HepG2 (cell line): ENCODE measurements around the gene C1GALT1C1. TPM values are rescaled to one million over a fixed set of nuclear protein-coding genes. Genes with fewer than 3 reads are reported as not detected.
A peak's percentile ranks its signal among the peaks of the same experiment; 100 is the strongest.

ENCODE experiments used
- E2F5 ChIP-seq: sonication (generic); formaldehyde crosslinking; conservative IDR thresholded peaks from 2 replicates; pipeline ENCODE4 v1.4.0; 2020; ENCODE audit warnings: missing genetic modification reagents
- GMEB1 ChIP-seq: sonication (generic); formaldehyde crosslinking; IDR thresholded peaks from 2 replicates; pipeline ENCODE4 v1.5.1; 2020; ENCODE audit warnings: missing genetic modification reagents, mild to moderate bottlenecking, borderline replicate concordance
- MAZ ChIP-seq, 2 experiments: sonication (generic) in 1 of 2; formaldehyde crosslinking in 1 of 2; IDR thresholded peaks; 2 replicates each; pipeline versions ENCODE4 v1.5.0 to v1.6.1; 2012 to 2020; ENCODE audit warnings: low read depth in 2 of 2, mild to moderate bottlenecking in 2 of 2, borderline replicate concordance in 1 of 2, improper control_type of control experiment in 1 of 2, low read length in 1 of 2, missing genetic modification reagents in 1 of 2, moderate library complexity in 1 of 2
- SNRNP70 ChIP-seq: fragments of 200-400 bp; formaldehyde crosslinking; IDR thresholded peaks from 2 replicates; pipeline ENCODE4 v1.6.1; 2017; ENCODE audit warnings: mild to moderate bottlenecking, low read depth, low read length, moderate library complexity
- TRIM22 ChIP-seq: fragments of 450-650 bp; IDR thresholded peaks from 2 replicates; pipeline ENCODE4 v1.6.1; 2017
- USF2 ChIP-seq, 2 experiments: sonication (generic) in 1 of 2; formaldehyde crosslinking in 1 of 2; IDR thresholded peaks; 2 replicates each; pipeline versions ENCODE4 v1.5.1 to v1.6.1; 2011 to 2020; ENCODE audit warnings: borderline replicate concordance in 1 of 2, low read depth in 1 of 2, low read length in 1 of 2, mild to moderate bottlenecking in 1 of 2, missing genetic modification reagents in 1 of 2, moderate library complexity in 1 of 2
- ZFP91 ChIP-seq: sonication (generic); formaldehyde crosslinking; IDR thresholded peaks from 2 replicates; pipeline ENCODE4 v1.9.0; 2022; ENCODE audit warnings: missing genetic modification reagents, mild to moderate bottlenecking, borderline replicate concordance
- ZHX2 ChIP-seq, 2 experiments: sonication (generic) in 1 of 2; formaldehyde crosslinking in 1 of 2; IDR thresholded peaks; 2 replicates each; pipeline versions ENCODE4 v1.6.1 to v1.9.0; 2014 to 2022; ENCODE audit warnings: antibody characterized with exemption in 1 of 2, borderline replicate concordance in 1 of 2, inconsistent platforms in 1 of 2, low read depth in 1 of 2, missing genetic modification reagents in 1 of 2
- ZNF749 ChIP-seq: sonication (generic); formaldehyde crosslinking; IDR thresholded peaks from 2 replicates; pipeline ENCODE4 v1.8.0; 2022; ENCODE audit warnings: mild to moderate bottlenecking, missing genetic modification reagents, moderate library complexity, borderline replicate concordance
- polyA plus RNA-seq, 8 experiments: library from polyadenylated mRNA; depleted of rRNA in 3 of 8; stranded (reverse) in 7 of 8; unstranded in 1 of 8; fragments of >200 nt; fragmentation: Illumina TruSeq in 4 of 8; extraction: Trizol in 4 of 8; gene quantifications; 2 replicates each; pipeline versions ENCODE4 v1.2.1 to v1.2.3, GENCODE V29; 2011 to 2016; ENCODE audit warnings: low read depth in 4 of 8, missing spikeins in 1 of 8, mixed read lengths in 1 of 8; ENCODE audit not compliant: insufficient read depth in 1 of 8
- total RNA-seq, 5 experiments: library from RNA; depleted of rRNA; stranded (reverse); fragments of >200 nt; fragmentation: Illumina TruSeq; extraction: Trizol; gene quantifications; 2 replicates each; pipeline ENCODE4 v1.2.3, GENCODE V29; 2016; ENCODE audit warnings: low read depth in 1 of 5

Gene C1GALT1C1
- total and polyA plus RNA-seq, 2 of the 13 experiments (the other 11 are each of a cell fraction or from before 2014, with no cell fraction given) = 26.3 to 31.9 TPM

GRCh38 chrX:120629667-120630537 lies at the start of gene C1GALT1C1 (continued):
- peak; percentile 71 for TF ChIP-seq ZFP91
- no peak for TF ChIP-seq ZNF749 (CRISPR knock-in tag)
- no peak for TF ChIP-seq USF2 (IDR thresholded peaks at IDR 0.05; ENCODE audit: low read depth, low read length)
- TF ChIP-seq USF2 (CRISPR knock-in tag; IDR thresholded peaks at IDR 0.05; ENCODE audit: borderline replicate concordance) = no peak
- TF ChIP-seq E2F5 (CRISPR knock-in tag) = no peak
- no peak for TF ChIP-seq SNRNP70
- peak; percentile 94 for TF ChIP-seq GMEB1 (CRISPR knock-in tag)
- TF ChIP-seq TRIM22 = no peak
- peak; percentile 75 for TF ChIP-seq MAZ (IDR thresholded peaks at IDR 0.05; ENCODE audit: borderline replicate concordance, low read depth, low read length)
- peak; percentile 72; the same call in 1 of the 2 replicates for TF ChIP-seq MAZ (CRISPR knock-in tag; IDR thresholded peaks at IDR 0.05; ENCODE audit: low read depth)
- TF ChIP-seq ZHX2 (IDR thresholded peaks at IDR 0.05; ENCODE audit: low read depth) = no peak
- TF ChIP-seq ZHX2 (CRISPR knock-in tag; IDR thresholded peaks at IDR 0.05; ENCODE audit: borderline replicate concordance) = no peak
